HL-60 (cell line): ENCODE measurements around the gene HOXD3.

Experiments
- DNase-seq, 2 experiments: peaks; one replicate each; pipeline ENCODE4 v3.0.0-alpha.2; 2010 to 2020; ENCODE audit warnings: low read depth in 1 of 2, low spot score in 1 of 2
- H3K27ac ChIP-seq: fragments of 250-450 bp; sonication (Bioruptor Pico); replicated peaks from 2 replicates; pipeline ENCODE4 v1.5.1; 2020; ENCODE audit warnings: mild to moderate bottlenecking, moderate library complexity
- H3K27me3 ChIP-seq: fragments of 250-450 bp; sonication (Bioruptor Pico); 2 replicates; pipeline ENCODE4 v1.5.1; 2021; ENCODE audit warnings: mild to moderate bottlenecking, moderate library complexity; ENCODE audit not compliant: insufficient read depth, poor library complexity, severe bottlenecking
- H3K4me3 ChIP-seq: replicated peaks from 2 replicates; pipeline ENCODE4 v1.5.1; 2011; ENCODE audit warnings: mild to moderate bottlenecking, control low read depth, low read length; ENCODE audit not compliant: insufficient read depth
- CTCF ChIP-seq: IDR thresholded peaks from one replicate; pipeline ENCODE4 v1.5.1; 2011; ENCODE audit warnings: low read length, control low read depth, inconsistent platforms; ENCODE audit not compliant: insufficient read depth
- GABPA ChIP-seq: IDR thresholded peaks from 2 replicates; pipeline ENCODE4 v1.6.1; 2012; ENCODE audit warnings: low read depth
- POLR2AphosphoS5 ChIP-seq: IDR thresholded peaks from 2 replicates; pipeline ENCODE4 v1.6.1; 2012; ENCODE audit warnings: low read depth
- REST ChIP-seq: IDR thresholded peaks from 2 replicates; pipeline ENCODE4 v1.6.1; 2012; ENCODE audit warnings: low read depth; ENCODE audit not compliant: insufficient replicate concordance
- SPI1 ChIP-seq: IDR thresholded peaks from 2 replicates; pipeline ENCODE4 v1.6.1; 2012; ENCODE audit warnings: low read depth, mild to moderate bottlenecking, borderline replicate concordance
- long read RNA-seq: library from polyadenylated mRNA; unstranded; transcript quantifications from one replicate; pipeline ENCODE4 v2.0.0, GENCODE V29; 2020

HOXD3 gene
- long read RNA-seq = 0 reads

GRCh38 chr2:176156807-176157498 lies at the start of gene HOXD3:
TSS of gene HOXD3 (plus strand) at chr2:176157307. CDS start at chr2:176169115, 11,808 bp downstream.
- Histone ChIP-seq H3K27ac (no peak within 1 kb of the TSS), H3K4me3 (no peak within 1 kb of the TSS), H3K27me3 (peaks cover 76% of the 10 kb centered on the region)
- no peak for DNase-seq
- TF ChIP-seq GABPA (no peak), REST (no peak), CTCF (no peak), POLR2AphosphoS5 (no peak)

GRCh38 chr2:176107731-176108181 lies 49.4 kb upstream of the HOXD3 start:
- no peak for DNase-seq
- no peak overlapping the region for H3K27ac ChIP-seq
- H3K4me3 ChIP-seq = no peak overlapping the region
- peaks cover 74% of the 10 kb centered on the region for H3K27me3 ChIP-seq
- TF ChIP-seq REST (no peak), CTCF (no peak), GABPA (no peak), POLR2AphosphoS5 (no peak), SPI1 (no peak)

GRCh38 chr2:176109192-176109901 lies 47.8 kb upstream of the HOXD3 start:
- Histone ChIP-seq H3K27ac (no peak overlapping the region), H3K4me3 (no peak overlapping the region), H3K27me3 (peaks cover 74% of the 10 kb centered on the region)
- TF ChIP-seq GABPA (no peak), SPI1 (no peak), POLR2AphosphoS5 (no peak), CTCF (no peak), REST (no peak)
- DNase-seq = no peak
